H1 (cell line): Measurements from ENCODE around the gene GNAQ. TPM values are rescaled to one million over a fixed set of nuclear protein-coding genes. Genes with fewer than 3 reads are reported as not detected.

ENCODE experiments used
- CTCF ChIA-PET: fragments of 300-600 bp; sonication (Branson Sonifier 250); formaldehyde crosslinking; loops from one replicate; lab custom pipeline; 2021; ENCODE audit not compliant: partially characterized antibody; lab: Charles Lee
- POLR2A ChIA-PET: fragments of 300-600 bp; sonication (Branson Sonifier 250); formaldehyde crosslinking; loops from one replicate; lab custom pipeline; 2021; ENCODE audit warnings: inconsistent platforms; ENCODE audit not compliant: partially characterized antibody; lab: Charles Lee
- DNase-seq, 2 experiments: peaks; one replicate each; pipeline versions ENCODE4 v3.0.0 to v3.0.0-alpha.2; 2010 to 2022; ENCODE audit warnings: low spot score in 2 of 2, low read depth in 1 of 2, mixed read lengths in 1 of 2
- FAIRE-seq: peaks from 2 replicates; lab custom pipeline; 2011; peaks lifted over from hg19 to GRCh38; lab: Jason Lieb, UNC
- H2AFZ ChIP-seq: 2 replicates; pipeline ENCODE4 v1.8.1; 2012; ENCODE audit warnings: low read length, inconsistent platforms
- H2AK5ac ChIP-seq: 2 replicates; pipeline ENCODE4 v1.6.1; 2013; ENCODE audit warnings: low read depth, low read length
- H2BK120ac ChIP-seq: replicated peaks from 2 replicates; pipeline ENCODE3; 2013; ENCODE audit warnings: low read depth, low read length, inconsistent platforms
- H2BK12ac ChIP-seq: 2 replicates; pipeline ENCODE4 v1.6.1; 2013; ENCODE audit warnings: low read depth, low read length
- H2BK15ac ChIP-seq: 2 replicates; pipeline ENCODE4 v1.6.1; 2013; ENCODE audit warnings: low read length
- H2BK20ac ChIP-seq: 2 replicates; pipeline ENCODE4 v1.6.1; 2013; ENCODE audit warnings: low read length
- H2BK5ac ChIP-seq: 2 replicates; pipeline ENCODE4 v1.6.1; 2013; ENCODE audit warnings: low read depth, low read length
- H3K14ac ChIP-seq: 2 replicates; pipeline ENCODE4 v1.6.1; 2013; ENCODE audit warnings: inconsistent platforms; ENCODE audit not compliant: insufficient read length
- H3K18ac ChIP-seq: 2 replicates; pipeline ENCODE4 v1.6.1; 2013; ENCODE audit warnings: low read length; ENCODE audit errors: extremely low read depth
- H3K23ac ChIP-seq: 2 replicates; pipeline ENCODE4 v1.6.1; 2013; ENCODE audit warnings: inconsistent platforms; ENCODE audit not compliant: insufficient read length
- H3K23me2 ChIP-seq: 2 replicates; pipeline ENCODE4 v1.6.1; 2013; ENCODE audit warnings: low read depth, low read length
- H3K27ac ChIP-seq: 2 replicates; pipeline ENCODE4 v1.6.1; 2011; ENCODE audit warnings: low read depth, low read length, inconsistent platforms
- H3K27me3 ChIP-seq, 4 experiments: replicated peaks in 1 of 4; 1 replicate in 1 of 4; 2 replicates in 3 of 4; pipeline versions ENCODE4 v1.6.1 to v1.8.1; 2011 to 2013; ENCODE audit warnings: low read length in 3 of 4, mild to moderate bottlenecking in 3 of 4, inconsistent platforms in 2 of 4, mixed read lengths in 2 of 4, moderate library complexity in 1 of 4; ENCODE audit not compliant: control insufficient read depth in 3 of 4, insufficient read depth in 3 of 4; ENCODE audit errors: extremely low read depth in 1 of 4
- H3K36me3 ChIP-seq, 4 experiments: 2 replicates each; pipeline versions ENCODE4 v1.6.1 to v1.8.1; 2011 to 2013; ENCODE audit warnings: mild to moderate bottlenecking in 4 of 4, low read length in 3 of 4, moderate library complexity in 2 of 4, control low read depth in 1 of 4, inconsistent platforms in 1 of 4; ENCODE audit not compliant: insufficient read depth in 4 of 4, control insufficient read depth in 2 of 4
- H3K4ac ChIP-seq: replicated peaks from 2 replicates; pipeline ENCODE3; 2013; ENCODE audit warnings: low read length, low read depth, mixed read lengths, inconsistent platforms; ENCODE audit not compliant: insufficient read length
- H3K4me1 ChIP-seq, 4 experiments: replicated peaks in 1 of 4; 1 replicate in 1 of 4; 2 replicates in 3 of 4; pipeline versions ENCODE4 v1.6.1 to v1.8.1; 2011 to 2013; ENCODE audit warnings: low read length in 3 of 4, inconsistent platforms in 2 of 4, mixed read lengths in 1 of 4; ENCODE audit not compliant: insufficient read depth in 4 of 4, control insufficient read depth in 3 of 4
- H3K4me2 ChIP-seq, 2 experiments: 2 replicates each; pipeline versions ENCODE4 v1.6.1 to v1.8.1; 2011 to 2013; ENCODE audit warnings: low read depth in 2 of 2, low read length in 2 of 2, control low read depth in 1 of 2, inconsistent platforms in 1 of 2, mild to moderate bottlenecking in 1 of 2; ENCODE audit not compliant: insufficient read depth in 1 of 2
- H3K4me3 ChIP-seq, 4 experiments: fragments of 200-600, 300-600 bp in 1 of 4; sonication (generic), shearing (Covaris generic), sonication (Bioruptor Twin) in 1 of 4; 2 replicates each; pipeline versions ENCODE4 v1.5.1 to v1.8.1; 2011 to 2016; ENCODE audit warnings: low read length in 4 of 4, low read depth in 3 of 4, control low read depth in 2 of 4, inconsistent platforms in 2 of 4, mild to moderate bottlenecking in 2 of 4, mixed read lengths in 1 of 4, moderate library complexity in 1 of 4; ENCODE audit not compliant: insufficient read depth in 2 of 4; ENCODE audit errors: extremely low read depth in 1 of 4
- H3K56ac ChIP-seq: replicated peaks from 2 replicates; pipeline ENCODE3; 2013; ENCODE audit warnings: low read depth, mild to moderate bottlenecking, mixed read lengths, low read length, inconsistent platforms; ENCODE audit not compliant: insufficient read length
- H3K79me1 ChIP-seq: 2 replicates; pipeline ENCODE4 v1.6.1; 2013; ENCODE audit warnings: low read depth, low read length, control low read depth
- H3K79me2 ChIP-seq, 2 experiments: 2 replicates each; pipeline versions ENCODE4 v1.6.1 to v1.8.1; 2012 to 2013; ENCODE audit warnings: low read length in 2 of 2, mild to moderate bottlenecking in 2 of 2, inconsistent platforms in 1 of 2; ENCODE audit not compliant: insufficient read depth in 2 of 2, control insufficient read depth in 1 of 2
- H3K9ac ChIP-seq, 4 experiments: replicated peaks in 1 of 4; 1 replicate in 1 of 4; 2 replicates in 3 of 4; pipeline versions ENCODE4 v1.6.1 to v1.8.1; 2011 to 2013; ENCODE audit warnings: low read depth in 3 of 4, low read length in 3 of 4, control low read depth in 2 of 4, mild to moderate bottlenecking in 2 of 4, moderate library complexity in 2 of 4, inconsistent platforms in 1 of 4; ENCODE audit errors: extremely low read depth in 1 of 4
- H3K9me3 ChIP-seq, 2 experiments: 2 replicates each; pipeline versions ENCODE4 v1.6.1 to v1.8.1; 2012 to 2013; ENCODE audit warnings: mild to moderate bottlenecking in 2 of 2, moderate library complexity in 2 of 2, control low read depth in 1 of 2, inconsistent platforms in 1 of 2, low read depth in 1 of 2, low read length in 1 of 2, mixed read lengths in 1 of 2; ENCODE audit not compliant: insufficient read depth in 2 of 2
- H4K20me1 ChIP-seq, 2 experiments: replicated peaks in 1 of 2; 2 replicates each; pipeline versions ENCODE3 to v1.8.1; 2011 to 2013; ENCODE audit warnings: inconsistent platforms in 2 of 2, low read length in 2 of 2, mild to moderate bottlenecking in 1 of 2; ENCODE audit not compliant: insufficient read depth in 2 of 2, control insufficient read depth in 1 of 2
- H4K5ac ChIP-seq: 2 replicates; pipeline ENCODE4 v1.6.1; 2013; ENCODE audit warnings: low read length, low read depth, mixed read lengths, inconsistent platforms; ENCODE audit not compliant: insufficient read length
- H4K8ac ChIP-seq: 2 replicates; pipeline ENCODE4 v1.8.0; 2013; ENCODE audit warnings: mild to moderate bottlenecking, moderate library complexity, low read length, inconsistent platforms; ENCODE audit not compliant: insufficient read depth; ENCODE audit errors: extremely low read depth
- H4K91ac ChIP-seq: replicated peaks from 2 replicates; pipeline ENCODE3; 2013; ENCODE audit warnings: low read length, mixed read lengths, inconsistent platforms; ENCODE audit not compliant: insufficient read length
- ASH2L ChIP-seq: fragments of 200-600, 300-600 bp; sonication (generic); IDR thresholded peaks from one replicate; pipeline ENCODE4 v1.7.1; 2017; ENCODE audit warnings: low read length
- ATF3 ChIP-seq: IDR thresholded peaks from 2 replicates; pipeline ENCODE4 v1.6.1; 2011; ENCODE audit warnings: low read depth, mild to moderate bottlenecking, low read length; ENCODE audit not compliant: insufficient read depth
- BRCA1 ChIP-seq: IDR thresholded peaks from 2 replicates; pipeline ENCODE4 v1.6.1; 2012; ENCODE audit warnings: low read depth, low read length, improper control_type of control experiment
- CBX5 ChIP-seq: fragments of 300-800, 300-1000 bp; sonication (generic); IDR thresholded peaks from 2 replicates; pipeline ENCODE4 v1.7.1; 2016; ENCODE audit warnings: antibody characterized with exemption, low read length, low read depth
- CHD1 ChIP-seq: IDR thresholded peaks from 2 replicates; pipeline ENCODE4 v1.6.1; 2012; ENCODE audit warnings: low read depth, low read length, improper control_type of control experiment
- EGR1 ChIP-seq: IDR thresholded peaks from 2 replicates; pipeline ENCODE4 v1.6.1; 2011; ENCODE audit warnings: low read depth, low read length, borderline replicate concordance
- FOSL1 ChIP-seq: IDR thresholded peaks from 2 replicates; pipeline ENCODE4 v1.6.1; 2011; ENCODE audit warnings: mild to moderate bottlenecking, low read depth, low read length, moderate library complexity; ENCODE audit not compliant: insufficient read depth
- HDAC6 ChIP-seq: IDR thresholded peaks from one replicate; pipeline ENCODE4 v1.7.1; 2012; ENCODE audit warnings: low read depth, mild to moderate bottlenecking, inconsistent platforms, low read length, moderate library complexity
- JUN ChIP-seq: IDR thresholded peaks from 2 replicates; pipeline ENCODE4 v1.6.1; 2011; ENCODE audit warnings: low read depth, mild to moderate bottlenecking, improper control_type of control experiment, low read length
- JUND ChIP-seq: IDR thresholded peaks from 2 replicates; pipeline ENCODE4 v1.6.1; 2011; ENCODE audit warnings: mild to moderate bottlenecking, improper control_type of control experiment, low read length
- NRF1 ChIP-seq: IDR thresholded peaks from 2 replicates; pipeline ENCODE4 v1.6.1; 2011; ENCODE audit warnings: mild to moderate bottlenecking, low read depth, low read length, improper control_type of control experiment
- POLR2A ChIP-seq, 2 experiments: IDR thresholded peaks; 1 replicate in 1 of 2; 2 replicates in 1 of 2; pipeline ENCODE4 v1.6.1; 2011; ENCODE audit warnings: low read depth in 2 of 2, low read length in 2 of 2, mild to moderate bottlenecking in 2 of 2; ENCODE audit errors: control extremely low read depth in 1 of 2
- SIRT6 ChIP-seq: IDR thresholded peaks from one replicate; pipeline ENCODE4 v1.7.1; 2012; ENCODE audit warnings: low read length, inconsistent platforms
- YY1 ChIP-seq: IDR thresholded peaks from 2 replicates; pipeline ENCODE4 v1.6.1; 2011; ENCODE audit warnings: low read depth, mild to moderate bottlenecking, low read length
- WGBS, 2 experiments: shearing (Covaris generic) in 1 of 2; methylation state at CpG; one replicate each; pipeline versions ENCODE4 v1.1.6 to v1.1.7; 2013 to 2015; ENCODE audit warnings: low lambda C conversion rate in 2 of 2, mixed read lengths in 2 of 2, inconsistent platforms in 1 of 2, low coverage in 1 of 2, missing lambda C conversion rate in 1 of 2; ENCODE audit not compliant: insufficient replicate concordance in 2 of 2, insufficient coverage in 1 of 2, insufficient read length in 1 of 2; ENCODE audit errors: extremely low coverage in 1 of 2, missing lambda C conversion rate in 1 of 2; 5-methylcytosine and 5-hydroxymethylcytosine counted together
- polyA plus RNA-seq, 7 experiments: library from polyadenylated mRNA; depleted of rRNA in 3 of 7; stranded (reverse) in 5 of 7; unstranded in 2 of 7; fragments of >200 nt in 5 of 7; fragments of 200-250 nt in 2 of 7; gene quantifications; 1 replicate in 5 of 7; 2 replicates in 1 of 7; 4 replicates in 1 of 7; pipeline versions ENCODE4 v1.2.1 to v1.2.3, GENCODE V29; 2011 to 2013; ENCODE audit warnings: missing spikeins in 2 of 7, mixed read lengths in 2 of 7
- total RNA-seq: library from RNA; stranded (reverse); fragmentation: NEBNext Ultra II Directional; extraction: Animal tissue kit (Norgen Biotek cat#: 25700); gene quantifications from 2 replicates; pipeline ENCODE4 v1.2.1, GENCODE V29; 2021
- TF ChIP-seq, protein P1 (sequence below): IDR thresholded peaks from 2 replicates; pipeline ENCODE4 v1.6.1; 2012; ENCODE audit warnings: inconsistent platforms

GNAQ gene
- total and polyA plus RNA-seq, 2 of the 8 experiments (the other 6 are each of a cell fraction or from before 2014, with no cell fraction given): 22.8 to 63.8 TPM

GRCh38 chr9:77879437-77879943 is 152.1 kb downstream of the GNAQ start:
- Histone ChIP-seq H3K18ac (no peak overlapping the region), H4K8ac (no peak overlapping the region), H3K56ac (no peak overlapping the region), H4K20me1 (no peaks in the 10 kb centered on the region), H3K36me3 (no peaks in the 10 kb centered on the region), H2AK5ac (no peak overlapping the region), H2BK15ac (no peak overlapping the region), H3K4me2 (no peak overlapping the region), H3K4me3 (no peak overlapping the region), H2BK20ac (no peak overlapping the region), H3K9ac (no peak overlapping the region), H2BK120ac (no peak overlapping the region), H3K4ac (no peak overlapping the region), H4K5ac (no peak overlapping the region), H2BK12ac (no peak overlapping the region), H3K27me3 (no peaks in the 10 kb centered on the region), H3K23me2 (no peaks in the 10 kb centered on the region), H3K79me2 (peaks cover 0 to 16% of the 10 kb centered on the region in 2 experiments; a peak in 2 of 4 replicates), H3K4me1 (peaks cover 3 to 4% (median 3%) of the 10 kb centered on the region in 4 experiments; a peak in 5 of 7 replicates), H3K14ac (no peak overlapping the region), H3K79me1 (peaks cover 3% of the 10 kb centered on the region; the same call in 1 of the 2 replicates), H4K91ac (no peak overlapping the region), H3K27ac (no peak overlapping the region), H3K9me3 (no peaks in the 10 kb centered on the region), H2BK5ac (no peak overlapping the region), H2AFZ (no peak overlapping the region), H3K23ac (no peak overlapping the region)
- 91% methylated on average over 8 of the region's 8 CpGs; no CpG with 5 or more reads in 1 of the 2 experiments for WGBS, 2 experiments
- no peak for DNase-seq
- POLR2A ChIA-PET: no interaction called here
- CTCF ChIA-PET: interaction anchor here (0.6 to 2.0 kb wide), 5 partner anchors 14 to 156 kb away, joined by 3 to 12 read pairs (median 4); no protein-coding TSS in a partner anchor
- FAIRE-seq: no peak
- TF ChIP-seq ASH2L (no peak), SIRT6 (no peak), BRCA1 (no peak), HDAC6 (no peak), POLR2A (IDR thresholded peaks at IDR 0.05; ENCODE audit: control extremely low read depth in 1 of 2, low read depth in 2 of 2, low read length in 2 of 2) (no peak), JUND (no peak), JUN (no peak), FOSL1 (no peak), EGR1 (no peak), NRF1 (no peak), ATF3 (no peak), CHD1 (no peak), YY1 (no peak), CBX5 (no peak)
- TF ChIP-seq, protein P1, sequence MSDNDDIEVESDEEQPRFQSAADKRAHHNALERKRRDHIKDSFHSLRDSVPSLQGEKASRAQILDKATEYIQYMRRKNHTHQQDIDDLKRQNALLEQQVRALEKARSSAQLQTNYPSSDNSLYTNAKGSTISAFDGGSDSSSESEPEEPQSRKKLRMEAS: no peak
